HepG2 (cell line): ENCODE measurements around the gene SYNE3. TPM values are rescaled to one million over a fixed set of nuclear protein-coding genes. Genes with fewer than 3 reads are reported as not detected.

ENCODE experiments used
- ATAC-seq: fragments of 200-7000 bp; cut with Tn5 transposase; 3 replicates; pipeline ENCODE4 v1.9.1; 2020; ENCODE audit warnings: mild to moderate bottlenecking, moderate library complexity
- BruUV-seq: library from RNA; stranded (reverse); fragments of 400-500 nt; replicated peaks from 2 replicates; lab custom pipeline; 2021; lab: Mats Ljungman, UMichigan
- CTCF ChIA-PET: fragments of 300-600 bp; formaldehyde crosslinking; extraction: SDS; loops from one replicate; lab custom pipeline; 2021; ENCODE audit warnings: low total read pairs, inconsistent platforms, low intra/inter-chr PET ratio; lab: Yijun Ruan, JAX
- POLR2A ChIA-PET: fragments of 350-600 bp; sonication (Branson Sonifier 250); formaldehyde crosslinking; loops from one replicate; lab custom pipeline; 2020; ENCODE audit warnings: antibody characterized with exemption, inconsistent platforms; lab: Yijun Ruan, JAX
- DNase-seq: peaks from one replicate; pipeline ENCODE4 v3.0.0-alpha.2; 2015; ENCODE audit warnings: low spot score
- FAIRE-seq: peaks from 3 replicates; lab custom pipeline; 2011; peaks lifted over from hg19 to GRCh38; lab: Jason Lieb, UNC
- H2AFZ ChIP-seq: one replicate; pipeline ENCODE4 v1.6.1; 2011; ENCODE audit warnings: low read length, inconsistent platforms
- H3K27ac ChIP-seq: fragments of 300-600 bp; 3 replicates; pipeline ENCODE4 v1.8.0; 2011; ENCODE audit warnings: mixed run types, mild to moderate bottlenecking, mixed read lengths, low read length, inconsistent platforms; ENCODE audit not compliant: insufficient read depth; ENCODE audit errors: extremely low read length
- H3K27me3 ChIP-seq, 2 experiments: fragments of 200-600 bp in 1 of 2; 2 replicates in 1 of 2; 3 replicates in 1 of 2; pipeline versions ENCODE4 v1.6.0 to v1.8.0; 2011; ENCODE audit warnings: low read length in 2 of 2, mild to moderate bottlenecking in 2 of 2, moderate library complexity in 2 of 2, inconsistent platforms in 1 of 2; ENCODE audit not compliant: insufficient read depth in 2 of 2, control insufficient read depth in 1 of 2
- H3K36me3 ChIP-seq, 2 experiments: fragments of 200-600 bp in 1 of 2; replicated peaks in 1 of 2; 2 replicates in 1 of 2; 3 replicates in 1 of 2; pipeline versions ENCODE4 v1.5.1 to v1.8.0; 2011; ENCODE audit warnings: low read length in 2 of 2, inconsistent platforms in 1 of 2; ENCODE audit not compliant: insufficient read depth in 2 of 2, control insufficient read depth in 1 of 2
- H3K4me1 ChIP-seq: 2 replicates; pipeline ENCODE4 v1.5.1; 2012; ENCODE audit warnings: low read length, inconsistent platforms; ENCODE audit not compliant: insufficient read depth
- H3K4me2 ChIP-seq: 2 replicates; pipeline ENCODE4 v1.6.0; 2011; ENCODE audit warnings: low read depth, low read length, inconsistent platforms
- H3K4me3 ChIP-seq, 3 experiments: fragments of 200-600 bp in 1 of 3; sonication (generic), shearing (Covaris generic) in 1 of 3; replicated peaks in 1 of 3; 2 replicates each; pipeline ENCODE4 v1.5.1; 2011 to 2016; ENCODE audit warnings: low read length in 3 of 3, inconsistent platforms in 2 of 3, low read depth in 2 of 3, mild to moderate bottlenecking in 2 of 3, control low read depth in 1 of 3, mixed read lengths in 1 of 3; ENCODE audit not compliant: insufficient read depth in 1 of 3
- H3K79me2 ChIP-seq: one replicate; pipeline ENCODE4 v1.6.1; 2011; ENCODE audit warnings: low read length, inconsistent platforms; ENCODE audit not compliant: insufficient read depth
- H3K9ac ChIP-seq: 2 replicates; pipeline ENCODE4 v1.6.0; 2011; ENCODE audit warnings: mild to moderate bottlenecking, low read depth, low read length, inconsistent platforms; ENCODE audit not compliant: insufficient read depth
- H3K9me3 ChIP-seq: 2 replicates; pipeline ENCODE4 v1.5.1; 2012; ENCODE audit warnings: mild to moderate bottlenecking, low read length
- H4K20me1 ChIP-seq: 2 replicates; pipeline ENCODE4 v1.6.0; 2011; ENCODE audit warnings: inconsistent platforms, mild to moderate bottlenecking, low read length, moderate library complexity; ENCODE audit not compliant: insufficient read depth
- AHDC1 ChIP-seq: sonication (generic); formaldehyde crosslinking; IDR thresholded peaks from 2 replicates; pipeline ENCODE4 v1.5.1; 2020; ENCODE audit warnings: mild to moderate bottlenecking, missing genetic modification reagents, borderline replicate concordance
- HOXA9 ChIP-seq: sonication (generic); formaldehyde crosslinking; IDR thresholded peaks from 2 replicates; pipeline ENCODE4 v1.8.1; 2022; ENCODE audit warnings: missing genetic modification reagents, mild to moderate bottlenecking, moderate library complexity, borderline replicate concordance
- NR2F6 ChIP-seq, 2 experiments: IDR thresholded peaks; 2 replicates each; pipeline ENCODE4 v1.6.1; 2016; ENCODE audit warnings: antibody characterized with exemption in 1 of 2, mild to moderate bottlenecking in 1 of 2
- ZNF597 ChIP-seq: sonication (generic); formaldehyde crosslinking; IDR thresholded peaks from 2 replicates; pipeline ENCODE4 v1.5.0; 2020; ENCODE audit warnings: missing genetic modification reagents
- ZNF639 ChIP-seq: conservative IDR thresholded peaks from 2 replicates; pipeline ENCODE4 v1.6.1; 2018; ENCODE audit warnings: missing genetic modification reagents
- ZNF7 ChIP-seq: IDR thresholded peaks from 2 replicates; pipeline ENCODE4 v1.6.1; 2016; ENCODE audit warnings: missing biosample characterization, missing genetic modification reagents
- WGBS: methylation state at CpG from one replicate; pipeline ENCODE4 v1.1.6; 2017; ENCODE audit warnings: low lambda C conversion rate; 5-methylcytosine and 5-hydroxymethylcytosine counted together
- in situ Hi-C: cut with HindIII; loops from 2 replicates; pipeline ENCODE4 v1.10.0; 2017; ENCODE audit warnings: low pct_unique_long_range_greater_than_20kb; ENCODE audit not compliant: extremely low pct_ligation_motif_present
- intact Hi-C: fragments of 100-400 bp; cut with micrococcal nuclease; formaldehyde crosslinking; loops from one replicate; pipeline ENCODE4 v1.10.0; 2022; ENCODE audit not compliant: unreplicated experiment
- polyA plus RNA-seq, 8 experiments: library from polyadenylated mRNA; depleted of rRNA in 3 of 8; stranded (reverse) in 7 of 8; unstranded in 1 of 8; fragments of >200 nt; fragmentation: Illumina TruSeq in 4 of 8; extraction: Trizol in 4 of 8; gene quantifications; 2 replicates each; pipeline versions ENCODE4 v1.2.1 to v1.2.3, GENCODE V29; 2011 to 2016; ENCODE audit warnings: low read depth in 4 of 8, missing spikeins in 1 of 8, mixed read lengths in 1 of 8; ENCODE audit not compliant: insufficient read depth in 1 of 8
- total RNA-seq, 5 experiments: library from RNA; depleted of rRNA; stranded (reverse); fragments of >200 nt; fragmentation: Illumina TruSeq; extraction: Trizol; gene quantifications; 2 replicates each; pipeline ENCODE4 v1.2.3, GENCODE V29; 2016; ENCODE audit warnings: low read depth in 1 of 5

SYNE3 gene
- total and polyA plus RNA-seq, 2 of the 13 experiments (the other 11 are each of a cell fraction or from before 2014, with no cell fraction given), result 7.8 to 8.0 TPM

GRCh38 chr14:95525999-95526398 lies 9.5 kb upstream of the SYNE3 start:
- CTCF ChIA-PET, result no interaction called here
- DNase-seq, result no peak
- WGBS, result 77% methylated on average over 5 of the region's 5 CpGs
- in situ Hi-C loops, result no loop called here
- H3K9me3 ChIP-seq, result no peaks in the 10 kb centered on the region
- POLR2A ChIA-PET, result interaction anchor here (0.6 to 6.2 kb wide), 8 partner anchors 9 to 81 kb away, joined by 3 to 129 read pairs (median 56); partner anchors contain the start of genes GLRX5 and SYNE3
- H3K79me2 ChIP-seq, result peaks cover 44% of the 10 kb centered on the region
- no peaks in the 10 kb centered on the region for H3K27me3 ChIP-seq
- H3K4me1 ChIP-seq, result peaks cover 92% of the 10 kb centered on the region
- no peak for FAIRE-seq
- intact Hi-C loops, result no loop called here
- no peak overlapping the region for H3K4me2 ChIP-seq
- no TSS peak for BruUV-seq
- H3K36me3 ChIP-seq, result peaks cover 0 to 5% of the 10 kb centered on the region in 2 experiments; a peak in 1 of 5 replicates
- no peaks in the 10 kb centered on the region for H4K20me1 ChIP-seq
- no peak for ATAC-seq
- H2AFZ ChIP-seq, result no peak overlapping the region
- peak overlapping the region; percentile 91; the same call in 1 of the 2 replicates for H3K9ac ChIP-seq
- H3K4me3 ChIP-seq, result no peak overlapping the region
- H3K27ac ChIP-seq, result peak overlapping the region; percentile 99
- TF ChIP-seq NR2F6 (IDR thresholded peaks at IDR 0.05) (no peak), NR2F6 (CRISPR knock-in tag; IDR thresholded peaks at IDR 0.05) (no peak), ZNF7 (CRISPR knock-in tag) (no peak), ZNF597 (CRISPR knock-in tag) (no peak), ZNF639 (CRISPR knock-in tag) (no peak), HOXA9 (CRISPR knock-in tag) (no peak), AHDC1 (CRISPR knock-in tag) (no peak)
